ENCODE data around the gene CCDC106. TPM values are rescaled to one million over a fixed set of nuclear protein-coding genes. Genes with fewer than 3 reads are reported as not detected.

CCDC106 gene
- total RNA-seq = 1 to 10 TPM; 8.3 to 8.8 TPM

GRCh38 chr19:55647732-55648584 lies at the start of gene CCDC106:
Gene CCDC106, plus strand, starts transcription at chr19:55648212. Its CDS starts 835 bp downstream, at chr19:55649047.
- H3K9me3 Mint-ChIP-seq = no peaks in the 10 kb centered on the region
- peak within 1 kb of the TSS; percentile 77 for H3K27ac Mint-ChIP-seq
- POLR2A ChIA-PET = interaction anchor here (0.6 kb wide), 1 partner anchor 490 kb away, joined by 3 read pairs; no protein-coding TSS in a partner anchor
- H3K27me3 Mint-ChIP-seq = no peaks in the 10 kb centered on the region
- CTCF ChIA-PET = interaction anchor here (0.6 to 2.1 kb wide), 9 partner anchors 8 to 786 kb away, joined by 3 to 12 read pairs (median 4); no protein-coding TSS in a partner anchor
- H3K4me1 Mint-ChIP-seq = peaks cover 51% of the 10 kb centered on the region
- peaks cover 23% of the 10 kb centered on the region for H3K36me3 Mint-ChIP-seq (ENCODE audit: low read depth)
- DNase-seq = peak; percentile 42
- H3K4me3 Mint-ChIP-seq = peak within 1 kb of the TSS; percentile 75

GRCh38 chr19:55598719-55599467 lies 49.1 kb upstream of the CCDC106 start:
- Mint-ChIP-seq H3K4me1 (peaks cover 36% of the 10 kb centered on the region), H3K27me3 (no peaks in the 10 kb centered on the region), H3K27ac (peak overlapping the region; percentile 96), H3K36me3 (ENCODE audit: low read depth) (peaks cover 38% of the 10 kb centered on the region), H3K4me3 (peak overlapping the region; percentile 87), H3K9me3 (peaks cover 7% of the 10 kb centered on the region)
- peak; percentile 95 for DNase-seq
- ChIA-PET CTCF (interaction anchor here (0.6 to 1.4 kb wide), 5 partner anchors 24 to 95 kb away, joined by 3 to 7 read pairs (median 3); partner anchors contain the start of gene U2AF2), POLR2A (interaction anchor here (0.8 to 1.4 kb wide), 3 partner anchors 9 to 191 kb away, joined by 3 to 6 read pairs (median 3); partner anchors contain the start of genes UBE2S and ZNF579)

- H3K4me3 Mint-ChIP-seq = peak within 1 kb of the TSS; percentile 87
- CTCF ChIA-PET = interaction anchor here (0.6 to 1.4 kb wide), 5 partner anchors 23 to 95 kb away, joined by 3 to 7 read pairs (median 3); partner anchors contain the start of gene U2AF2
- DNase-seq = peak; percentile 97
- POLR2A ChIA-PET = interaction anchor here (0.8 to 1.4 kb wide), 3 partner anchors 10 to 192 kb away, joined by 3 to 6 read pairs (median 3); partner anchors contain the start of genes UBE2S and ZNF579
- H3K4me1 Mint-ChIP-seq = peaks cover 38% of the 10 kb centered on the region
- peaks cover 7% of the 10 kb centered on the region for H3K9me3 Mint-ChIP-seq
- peak within 1 kb of the TSS; percentile 96 for H3K27ac Mint-ChIP-seq
- no peaks in the 10 kb centered on the region for H3K27me3 Mint-ChIP-seq
- H3K36me3 Mint-ChIP-seq (ENCODE audit: low read depth) = peaks cover 38% of the 10 kb centered on the region
Measured at GRCh38 chr19:55599468-55599841, 48.6 kb upstream of the CCDC106 start, which contains the start of gene FIZ1. Gene FIZ1, minus strand, starts transcription at chr19:55599517. Its CDS starts 1,652 bp downstream, at chr19:55597865.

- H3K4me1 Mint-ChIP-seq = peaks cover 42% of the 10 kb centered on the region
- no peaks in the 10 kb centered on the region for H3K27me3 Mint-ChIP-seq
- DNase-seq = peak; percentile 87
- ChIA-PET CTCF (interaction anchor here (0.9 to 1.5 kb wide), 4 partner anchors 23 to 96 kb away, joined by 3 to 7 read pairs (median 5); partner anchors contain the start of gene U2AF2), POLR2A (interaction anchor here (0.8 to 1.4 kb wide), 2 partner anchors 19 to 192 kb away, joined by 3 to 6 read pairs; partner anchors contain the start of genes UBE2S and ZNF579)
- peak within 1 kb of the TSS; percentile 96 for H3K27ac Mint-ChIP-seq
- peaks cover 34% of the 10 kb centered on the region for H3K36me3 Mint-ChIP-seq (ENCODE audit: low read depth)
- H3K9me3 Mint-ChIP-seq = peaks cover 7% of the 10 kb centered on the region
- H3K4me3 Mint-ChIP-seq = peak within 1 kb of the TSS; percentile 87
Measured at GRCh38 chr19:55599842-55600661, 48.0 kb upstream of the CCDC106 start, which contains the start of gene ZNF524. Gene ZNF524, plus strand, starts transcription at chr19:55600288. Its CDS starts 1,825 bp downstream, at chr19:55602113.

GRCh38 chr19:55600662-55601028 lies 47.4 kb upstream of the CCDC106 start:
- peak overlapping the region; percentile 87 for H3K27ac Mint-ChIP-seq
- peaks cover 6% of the 10 kb centered on the region for H3K9me3 Mint-ChIP-seq
- no peaks in the 10 kb centered on the region for H3K27me3 Mint-ChIP-seq
- peak overlapping the region; percentile 78 for H3K4me3 Mint-ChIP-seq
- peaks cover 42% of the 10 kb centered on the region for H3K4me1 Mint-ChIP-seq
- peaks cover 28% of the 10 kb centered on the region for H3K36me3 Mint-ChIP-seq (ENCODE audit: low read depth)
- ChIA-PET CTCF (interaction anchor here (1.5 kb wide), 1 partner anchor 39 kb away, joined by 3 read pairs; no protein-coding TSS in a partner anchor), POLR2A (no interaction called here)
- no peak for DNase-seq

- CTCF ChIA-PET = interaction anchor here (1.5 to 1.7 kb wide), 2 partner anchors 39 to 53 kb away, joined by 3 to 6 read pairs; partner anchors contain the start of gene U2AF2
Measured at GRCh38 chr19:55601084-55601483, 46.9 kb upstream of the CCDC106 start.

GRCh38 chr19:55602104-55603001 lies 45.7 kb upstream of the CCDC106 start:
- ChIA-PET POLR2A (no interaction called here), CTCF (interaction anchor here (1.7 kb wide), 1 partner anchor 52 kb away, joined by 6 read pairs; the partner anchor contains the start of gene U2AF2)
- peak overlapping the region; percentile 87 for H3K27ac Mint-ChIP-seq
- H3K4me1 Mint-ChIP-seq = peaks cover 52% of the 10 kb centered on the region
- peaks cover 4% of the 10 kb centered on the region for H3K9me3 Mint-ChIP-seq
- peak overlapping the region; percentile 78 for H3K4me3 Mint-ChIP-seq
- peaks cover 20% of the 10 kb centered on the region for H3K36me3 Mint-ChIP-seq (ENCODE audit: low read depth)
- DNase-seq = no peak
- H3K27me3 Mint-ChIP-seq = no peaks in the 10 kb centered on the region

More at GRCh38 chr19:55601084-55601483, 46.9 kb upstream of the CCDC106 start:
- Mint-ChIP-seq H3K4me1 (peaks cover 44% of the 10 kb centered on the region), H3K27ac (peak overlapping the region; percentile 87), H3K9me3 (peaks cover 4% of the 10 kb centered on the region), H3K4me3 (peak overlapping the region; percentile 78), H3K36me3 (ENCODE audit: low read depth) (peaks cover 24% of the 10 kb centered on the region), H3K27me3 (no peaks in the 10 kb centered on the region)
- no peak for DNase-seq
- POLR2A ChIA-PET = no interaction called here

- Mint-ChIP-seq H3K4me1 (peaks cover 56% of the 10 kb centered on the region), H3K4me3 (peak overlapping the region; percentile 37), H3K36me3 (ENCODE audit: low read depth) (peaks cover 24% of the 10 kb centered on the region), H3K9me3 (peaks cover 4% of the 10 kb centered on the region), H3K27ac (peak overlapping the region; percentile 67), H3K27me3 (no peaks in the 10 kb centered on the region)
- ChIA-PET CTCF (interaction anchor here (1.7 kb wide), 1 partner anchor 51 kb away, joined by 6 read pairs; the partner anchor contains the start of gene U2AF2), POLR2A (no interaction called here)
- DNase-seq = no peak
Measured at GRCh38 chr19:55603115-55603514, 44.9 kb upstream of the CCDC106 start.

GRCh38 chr19:55603581-55604292 lies 44.3 kb upstream of the CCDC106 start:
- POLR2A ChIA-PET = interaction anchor here (1.0 to 1.2 kb wide), 2 partner anchors 9 to 100 kb away, joined by 3 read pairs; no protein-coding TSS in a partner anchor
- peak overlapping the region; percentile 67 for H3K27ac Mint-ChIP-seq
- H3K36me3 Mint-ChIP-seq (ENCODE audit: low read depth) = peaks cover 24% of the 10 kb centered on the region
- CTCF ChIA-PET = interaction anchor here (0.6 to 1.2 kb wide), 2 partner anchors 28 to 36 kb away, joined by 3 read pairs; no protein-coding TSS in a partner anchor
- peaks cover 53% of the 10 kb centered on the region for H3K4me1 Mint-ChIP-seq
- peaks cover 1% of the 10 kb centered on the region for H3K9me3 Mint-ChIP-seq
- no peak for DNase-seq
- H3K4me3 Mint-ChIP-seq = peak overlapping the region; percentile 37
- H3K27me3 Mint-ChIP-seq = no peaks in the 10 kb centered on the region

GRCh38 chr19:55605207-55605636 lies 42.8 kb upstream of the CCDC106 start:
- H3K9me3 Mint-ChIP-seq = no peaks in the 10 kb centered on the region
- POLR2A ChIA-PET = no interaction called here
- CTCF ChIA-PET = interaction anchor here (1.0 to 3.6 kb wide), 12 partner anchors 9 to 101 kb away, joined by 3 to 30 read pairs (median 6); partner anchors contain the start of gene U2AF2
- DNase-seq = peak; percentile 99
- H3K4me1 Mint-ChIP-seq = peaks cover 55% of the 10 kb centered on the region
- H3K36me3 Mint-ChIP-seq (ENCODE audit: low read depth) = peaks cover 32% of the 10 kb centered on the region
- H3K27me3 Mint-ChIP-seq = no peaks in the 10 kb centered on the region
- H3K4me3 Mint-ChIP-seq = peak overlapping the region; percentile 78
- H3K27ac Mint-ChIP-seq = peak overlapping the region; percentile 94
